NCI-H1105 (cell line): ENCODE results near the gene SMIM32.

Source experiments
- DNase-seq: peaks from one replicate; lab custom pipeline; 2025; lab: John Stamatoyannopoulos, UW

SMIM32 gene

DNA sequence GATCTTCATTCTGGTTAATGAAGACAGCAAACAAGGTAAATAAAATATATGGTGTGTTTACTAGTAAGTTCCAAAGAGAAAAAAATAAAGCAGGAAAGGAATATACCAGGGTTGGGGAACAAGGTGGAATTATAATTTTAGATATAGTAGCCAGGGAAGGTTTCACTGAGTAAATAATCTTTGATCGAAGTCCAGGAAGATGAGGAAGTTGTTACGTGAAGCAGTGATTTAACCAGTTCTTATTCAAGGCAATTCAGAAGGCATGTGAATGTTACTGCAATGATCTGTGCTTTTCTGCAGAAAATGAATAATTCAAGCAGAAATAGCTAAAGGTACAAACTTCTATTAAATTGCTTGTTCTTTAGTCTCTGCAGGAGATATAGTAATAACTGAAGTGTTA is 6.2 kb downstream of the SMIM32 start:
- no peak for DNase-seq

DNA sequence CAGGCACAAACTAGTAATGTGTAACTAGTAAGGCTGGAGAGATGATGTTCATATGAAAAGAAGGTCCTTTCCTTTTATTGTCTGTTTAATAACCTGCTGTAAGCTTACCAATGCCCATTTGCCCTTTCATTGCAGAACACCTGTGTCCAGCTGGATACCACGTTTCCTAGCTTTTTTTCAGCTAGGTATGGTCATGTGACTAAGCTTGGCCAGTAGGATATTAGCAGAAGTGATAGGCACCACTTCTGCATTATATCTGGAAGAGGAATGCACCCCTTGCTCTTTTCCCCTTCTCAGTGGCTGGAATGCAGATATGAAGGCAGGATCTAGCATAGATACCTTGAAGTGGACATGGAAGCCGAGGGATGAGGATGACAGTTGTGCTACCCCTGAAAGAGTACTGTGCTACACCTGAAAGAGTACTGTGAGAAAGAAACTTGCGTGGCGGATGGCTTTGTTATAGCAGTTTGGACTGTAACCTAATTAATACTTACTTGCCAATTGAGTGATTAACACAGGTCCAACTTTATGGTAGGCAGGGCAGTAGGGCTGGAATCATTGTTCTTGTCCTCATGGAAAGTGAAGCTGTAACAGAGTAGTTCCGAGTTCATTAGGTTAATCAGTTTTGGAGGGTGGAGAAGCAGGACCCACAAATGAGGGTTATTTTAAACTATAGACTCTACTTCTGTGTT is 6.8 kb downstream of the SMIM32 start:
- no peak for DNase-seq

DNA sequence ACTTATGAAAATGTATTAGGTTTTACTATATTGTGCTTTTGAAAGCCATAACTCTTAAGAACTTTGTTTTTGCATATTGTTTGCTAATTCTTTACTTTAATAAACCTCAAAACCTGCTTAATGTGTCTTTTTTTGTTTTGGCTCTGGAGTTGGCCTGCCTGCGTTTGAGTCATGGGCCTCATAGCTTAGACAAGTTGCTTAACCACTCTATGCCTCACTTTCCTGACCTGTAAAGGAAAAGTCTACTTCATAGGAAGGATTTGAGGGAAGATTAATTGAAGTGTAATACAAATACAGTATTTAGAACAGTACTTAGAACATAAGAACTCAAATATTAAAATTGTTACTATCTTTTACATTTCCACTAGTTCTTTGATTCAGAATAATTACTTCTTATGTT is 10.3 kb downstream of the SMIM32 start:
- DNase-seq = no peak

DNA sequence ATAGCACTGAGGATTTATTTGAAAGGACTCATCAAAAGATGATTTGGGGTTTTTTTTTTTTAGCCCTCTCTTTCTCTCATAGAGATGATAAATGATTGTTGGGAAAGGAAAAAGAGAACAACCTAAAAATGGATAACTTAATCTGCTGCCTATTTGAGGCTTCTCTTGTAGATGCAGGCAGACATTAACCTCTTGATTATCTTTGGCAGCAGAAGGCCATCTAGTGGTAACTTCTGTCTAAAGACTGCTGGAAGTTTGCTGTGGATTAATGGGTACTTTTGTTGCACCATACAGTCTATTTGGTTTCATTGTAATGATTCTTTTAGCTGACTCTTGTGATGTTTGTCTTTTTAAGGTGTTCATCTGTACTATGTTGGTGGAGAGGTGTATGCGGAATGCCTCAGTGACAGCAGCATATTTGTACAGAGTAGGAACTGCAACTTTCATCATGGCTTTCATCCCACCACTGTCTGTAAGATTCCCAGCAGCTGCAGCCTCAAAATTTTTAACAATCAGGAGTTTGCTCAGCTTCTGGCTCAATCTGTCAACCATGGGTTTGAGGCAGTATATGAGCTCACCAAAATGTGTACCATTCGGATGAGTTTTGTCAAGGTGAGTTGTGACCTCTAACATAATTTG is 18.8 kb downstream of the SMIM32 start:
- DNase-seq = no peak

DNA sequence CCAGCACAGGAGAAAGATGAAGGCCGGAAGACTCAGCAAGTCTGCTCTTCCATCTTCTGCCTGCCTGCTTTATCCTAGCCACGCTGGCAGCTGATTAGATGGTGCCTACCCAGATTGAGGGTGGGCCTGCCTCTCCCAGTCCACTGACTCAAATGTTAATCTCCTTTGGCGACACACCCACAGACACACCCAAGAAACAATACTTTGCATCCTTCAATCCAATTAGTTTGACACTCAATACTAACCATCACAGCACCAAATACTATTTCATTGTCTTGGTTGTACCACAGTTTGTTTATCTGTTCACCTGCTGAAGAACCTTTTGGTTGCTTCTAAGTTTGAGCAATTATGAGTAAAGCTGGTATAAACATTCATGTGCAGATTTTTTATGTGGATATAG is 23.7 kb downstream of the SMIM32 start:
- no peak for DNase-seq

DNA sequence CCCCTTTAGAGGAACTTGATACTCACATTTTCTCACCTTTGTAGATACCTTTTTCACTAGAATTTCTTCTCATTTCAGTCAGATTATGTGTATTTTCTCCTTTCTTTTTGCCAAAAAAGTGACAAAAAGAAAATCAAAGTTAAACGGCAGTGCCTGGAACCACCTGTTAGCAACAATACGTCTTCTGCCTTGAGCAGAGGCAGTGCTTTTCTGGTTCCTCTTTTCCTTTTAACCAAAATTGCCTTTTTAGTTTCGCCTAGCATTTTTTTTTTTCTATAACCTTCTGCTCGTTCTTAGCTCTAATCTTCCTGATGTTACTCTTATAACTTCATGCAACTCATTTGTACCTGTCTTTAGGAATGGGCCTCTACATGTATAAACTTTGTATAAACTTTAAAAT is 26.1 kb downstream of the SMIM32 start:
- no peak for DNase-seq

DNA sequence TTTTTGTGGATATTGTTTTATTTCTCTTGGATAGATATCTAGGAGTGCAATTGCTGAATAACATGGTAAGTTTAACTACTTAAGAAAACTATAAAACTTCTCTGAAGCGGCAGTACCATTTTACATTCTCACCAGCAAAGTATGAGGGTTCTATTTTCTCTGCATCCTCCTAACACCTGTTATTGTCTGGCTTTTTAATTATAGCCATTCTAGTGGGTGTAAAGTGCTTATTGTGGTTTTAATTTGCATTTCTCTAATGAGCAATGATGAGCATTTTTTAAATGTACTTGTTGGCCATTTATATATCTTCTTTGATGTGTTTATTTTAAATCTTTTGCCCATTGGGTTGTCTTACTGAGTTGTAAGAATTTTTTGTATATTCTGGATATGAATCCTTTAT is 28.7 kb downstream of the SMIM32 start:
- DNase-seq = no peak

DNA sequence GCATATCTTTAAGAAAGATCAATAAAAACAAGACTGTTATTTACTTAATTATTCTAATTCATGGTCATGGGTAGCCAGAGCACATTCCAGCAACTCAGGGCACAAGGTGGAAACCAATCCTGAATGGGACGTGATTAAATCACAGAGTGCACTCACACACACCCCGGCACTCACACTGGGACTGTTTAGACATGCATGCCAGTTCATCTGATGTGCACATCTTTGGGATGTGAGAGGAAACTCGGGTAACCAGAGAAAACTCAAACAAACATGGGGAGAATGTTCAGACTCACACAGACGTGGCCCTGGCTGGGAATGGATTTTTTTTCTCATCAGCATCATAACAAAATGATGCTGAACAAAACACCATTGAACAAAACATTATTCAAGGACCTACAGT is 31.0 kb downstream of the SMIM32 start:
- DNase-seq = no peak

DNA sequence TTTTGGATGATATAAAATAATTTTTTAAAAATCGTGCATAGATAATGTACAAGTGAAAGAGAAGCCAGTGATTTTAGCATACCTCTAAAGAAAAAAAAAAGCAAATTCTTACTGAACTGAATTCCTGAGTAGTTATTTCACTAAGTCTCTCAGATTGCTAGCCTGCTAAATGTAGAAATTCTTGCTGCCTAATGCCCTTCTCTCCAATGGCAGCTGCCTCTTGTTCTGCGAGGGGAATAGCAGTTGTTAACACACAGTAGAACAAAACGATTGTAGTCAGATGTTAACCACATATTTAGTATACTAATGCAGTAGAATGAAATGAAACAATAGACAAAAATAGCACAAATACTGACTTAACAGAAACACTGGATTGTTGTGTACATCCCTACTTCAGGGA is 33.5 kb downstream of the SMIM32 start:
- no peak for DNase-seq

DNA sequence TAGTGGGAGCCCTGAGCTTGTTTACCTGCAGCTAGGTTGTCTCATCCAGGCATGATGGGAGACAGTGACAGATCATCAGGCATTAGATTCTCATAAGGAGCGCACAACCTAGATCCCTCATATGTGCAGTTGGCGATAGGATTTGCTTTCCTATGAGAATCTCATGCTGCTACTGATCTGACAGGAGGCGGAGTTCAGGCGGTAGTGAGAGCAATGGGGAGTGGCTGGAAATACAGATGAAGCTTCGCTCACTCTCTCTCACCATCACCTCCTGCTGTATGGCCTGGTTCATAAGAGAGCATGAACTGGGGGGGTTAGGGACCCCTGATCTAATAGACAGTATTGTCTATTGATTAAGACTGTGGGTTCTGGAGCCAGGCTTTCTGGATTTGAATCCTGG is 35.4 kb downstream of the SMIM32 start:
- DNase-seq = no peak

DNA sequence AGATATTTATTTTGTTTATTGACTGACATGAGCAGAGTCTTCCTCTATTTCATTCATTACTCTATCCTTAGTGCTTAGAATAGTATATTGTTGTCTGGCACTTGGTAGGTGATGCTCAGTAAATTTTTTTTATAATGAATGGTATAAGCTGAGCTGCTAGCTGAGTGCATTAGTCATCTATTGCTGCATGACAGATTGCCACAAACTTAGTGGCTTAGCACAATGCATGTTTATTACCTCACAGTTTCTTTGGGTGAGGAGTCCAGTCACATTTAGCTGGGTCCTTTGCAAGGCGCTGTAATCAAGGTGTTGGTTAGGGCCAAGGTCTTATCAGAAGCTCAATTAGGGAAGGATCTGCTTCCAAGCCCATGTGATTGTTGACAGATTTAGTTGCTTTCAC is 37.2 kb downstream of the SMIM32 start:
- DNase-seq = no peak

DNA sequence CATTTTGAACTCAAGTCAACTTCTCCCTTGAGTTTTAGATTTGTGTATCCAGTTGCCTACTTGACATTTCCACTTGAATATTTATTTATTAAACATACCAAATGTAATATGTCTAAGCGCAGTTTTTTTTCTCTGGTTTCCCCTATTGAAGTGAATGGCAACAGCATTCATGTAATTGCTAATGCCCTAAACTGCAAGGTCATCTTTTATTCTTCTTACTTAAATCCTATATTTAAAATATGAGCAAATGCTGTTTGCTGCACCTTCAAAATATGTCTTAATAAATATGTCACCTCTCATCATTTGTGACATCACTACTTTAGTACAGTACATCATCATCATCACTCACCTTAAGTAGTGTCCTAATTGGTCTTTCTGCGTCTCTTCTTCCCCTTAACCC is 37.9 kb downstream of the SMIM32 start:
- no peak for DNase-seq

DNA sequence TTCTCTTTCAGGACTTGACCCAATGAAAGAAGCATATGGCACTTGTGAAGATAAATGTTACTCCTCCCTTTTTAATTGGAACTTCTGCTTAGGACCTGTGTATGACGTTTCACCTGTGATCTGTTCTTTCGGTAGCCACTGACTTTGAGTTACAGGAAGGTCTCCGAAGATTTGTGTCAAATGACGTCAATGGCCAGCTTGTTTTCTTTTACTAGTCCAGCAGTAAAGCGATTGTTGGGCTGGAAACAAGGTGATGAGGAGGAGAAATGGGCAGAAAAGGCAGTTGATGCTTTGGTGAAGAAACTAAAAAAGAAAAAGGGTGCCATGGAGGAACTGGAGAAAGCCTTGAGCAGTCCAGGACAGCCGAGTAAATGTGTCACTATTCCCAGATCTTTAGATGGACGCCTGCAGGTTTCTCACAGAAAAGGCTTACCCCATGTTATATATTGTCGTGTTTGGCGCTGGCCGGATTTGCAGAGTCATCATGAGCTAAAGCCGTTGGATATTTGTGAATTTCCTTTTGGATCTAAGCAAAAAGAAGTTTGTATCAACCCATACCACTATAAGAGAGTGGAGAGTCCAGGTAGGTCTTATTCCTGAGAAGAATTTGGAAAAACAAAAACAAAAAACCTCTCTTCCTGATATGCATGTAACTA is 39.3 kb downstream of the SMIM32 start:
- DNase-seq = no peak

DNA sequence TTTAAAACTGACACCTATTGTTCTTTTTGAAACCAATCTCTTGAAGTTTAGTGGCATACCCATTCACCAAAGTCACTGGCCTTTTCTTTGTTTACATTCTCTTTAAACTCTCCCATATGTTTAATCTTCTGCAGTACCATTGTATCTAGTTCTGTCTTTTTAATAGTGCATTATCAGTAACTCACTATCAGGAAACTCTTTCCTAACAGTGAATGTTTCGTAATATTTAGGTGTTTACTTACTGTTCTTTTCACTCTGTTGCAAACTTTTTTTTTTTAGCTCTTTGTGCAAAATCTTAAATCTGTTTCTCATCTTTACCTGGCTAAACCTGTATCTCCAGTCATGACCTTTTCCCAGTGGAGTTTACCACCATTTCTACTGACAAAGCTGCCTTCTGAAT is 43.1 kb downstream of the SMIM32 start:
- DNase-seq = no peak

DNA sequence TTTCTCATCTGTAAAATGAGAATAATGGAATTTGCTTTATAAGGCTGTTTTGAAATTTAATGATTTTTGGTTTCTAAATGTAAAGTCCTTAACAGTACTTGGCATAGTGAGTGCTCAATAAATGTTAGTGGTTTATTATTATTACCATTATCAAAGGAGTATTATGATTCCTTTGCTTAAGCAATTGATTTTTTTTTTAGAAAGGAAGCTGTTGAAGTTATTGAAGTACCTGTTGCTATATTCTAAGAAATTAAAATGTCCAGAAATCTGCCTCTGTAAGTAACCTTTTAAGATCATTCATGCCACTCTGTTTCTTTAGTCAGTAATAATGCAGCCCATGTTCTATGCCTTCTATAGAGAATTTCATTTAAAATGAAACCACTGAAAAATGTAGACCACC is 45.3 kb downstream of the SMIM32 start:
- no peak for DNase-seq

DNA sequence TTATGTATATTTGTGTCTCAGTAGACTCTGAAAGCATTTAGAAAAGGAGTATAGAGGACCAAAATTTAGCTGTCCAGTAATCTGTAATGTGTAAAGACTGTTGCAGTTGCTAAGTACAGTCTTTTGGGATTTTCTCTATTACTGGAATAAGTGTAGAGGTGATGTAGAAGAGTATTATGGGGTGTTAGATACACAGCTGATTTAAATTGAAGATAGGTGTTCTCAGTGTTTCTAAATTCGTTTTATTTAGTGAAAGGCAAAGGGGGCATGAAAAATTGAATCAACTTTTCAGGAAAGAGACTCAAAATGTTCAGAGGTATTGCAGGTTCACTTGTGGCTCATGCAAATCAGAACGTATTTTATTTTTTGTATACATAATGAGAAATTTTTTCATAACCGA is 46.8 kb downstream of the SMIM32 start:
- DNase-seq = no peak

DNA sequence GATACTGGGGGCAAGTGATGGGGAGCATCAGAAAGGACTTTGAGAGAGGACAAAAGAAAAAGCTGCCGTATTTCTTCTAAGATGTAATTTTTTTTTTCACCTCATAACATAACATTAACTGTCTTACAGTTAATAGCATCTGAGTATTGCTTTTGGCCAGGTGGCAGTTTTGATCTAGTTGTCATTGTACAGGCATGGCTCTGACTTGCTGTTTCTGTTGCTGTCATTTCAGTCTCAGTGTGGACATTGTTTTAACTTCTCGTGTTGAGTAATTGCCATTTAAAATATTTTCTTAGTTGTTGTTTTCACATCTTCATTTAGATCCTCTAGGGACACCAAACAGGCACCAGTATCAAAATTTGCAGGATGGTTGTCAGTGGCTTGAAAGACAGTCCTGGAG is 47.9 kb downstream of the SMIM32 start:
- DNase-seq = no peak

DNA sequence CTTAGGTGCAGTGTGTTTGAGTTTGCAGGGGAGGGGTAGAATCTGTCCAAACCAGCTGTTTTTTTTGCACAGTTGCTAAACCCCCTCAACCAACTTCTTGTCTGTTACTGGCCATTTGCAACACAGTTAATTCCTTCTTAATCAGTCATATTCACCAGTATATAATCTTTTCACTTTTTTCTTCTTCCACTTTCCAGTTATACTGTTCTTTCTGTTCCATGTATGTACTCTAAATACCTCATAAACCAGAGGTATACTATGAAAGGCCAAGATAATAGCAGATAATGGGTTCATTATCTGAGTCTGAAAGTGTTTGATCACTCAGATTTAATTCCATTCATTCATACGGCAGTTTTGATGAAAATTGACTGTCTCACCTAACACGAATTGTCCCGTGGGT is 49.2 kb downstream of the SMIM32 start:
- no peak for DNase-seq

DNA sequence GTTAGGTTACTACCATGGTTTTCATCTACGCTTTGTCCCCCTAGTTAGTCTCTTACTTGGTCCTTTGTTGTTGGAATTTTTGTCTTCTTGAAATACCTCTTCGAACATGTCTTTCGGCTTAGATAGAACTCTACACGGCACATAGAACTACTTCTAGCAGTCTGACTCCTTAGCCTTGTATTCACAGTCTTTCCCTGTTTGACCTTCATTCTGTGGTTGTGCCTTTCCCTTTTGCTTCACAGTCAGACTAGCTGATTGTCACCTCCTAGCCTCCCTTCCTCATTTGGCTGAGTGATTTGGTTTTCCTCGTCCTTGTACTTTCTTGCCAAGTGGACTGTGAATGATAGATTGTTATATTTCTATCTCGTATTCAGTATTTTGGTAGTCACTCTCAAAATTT is 49.6 kb downstream of the SMIM32 start:
- no peak for DNase-seq

DNA sequence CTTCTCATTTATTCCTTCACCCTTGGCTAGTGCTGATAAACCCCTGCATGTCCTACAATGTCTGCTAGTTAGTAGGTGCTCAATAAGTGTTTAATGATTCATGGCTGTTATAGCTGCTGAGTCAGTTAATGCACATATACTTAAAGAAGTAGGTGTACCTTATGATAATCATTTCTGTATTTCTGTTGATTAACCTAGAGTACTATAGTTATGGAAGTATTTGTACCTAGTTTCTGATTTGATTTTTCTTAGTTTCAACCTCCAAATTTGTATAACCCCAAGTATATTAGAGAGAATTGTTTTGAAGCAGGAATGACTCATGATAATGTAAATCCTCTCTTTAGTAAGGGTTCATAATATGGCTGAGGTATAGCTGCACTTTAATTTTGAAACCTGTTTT is 51.4 kb downstream of the SMIM32 start:
- DNase-seq = no peak
